Measurements from ENCODE around the gene ANO7. TPM values are rescaled to one million over a fixed set of nuclear protein-coding genes. Genes with fewer than 3 reads are reported as not detected.

ANO7 gene
- total and polyA plus RNA-seq, 5 donors from 2014 or later: 0.17 TPM; not detected in 4

GRCh38 chr2:241234066-241234790 is 45.8 kb downstream of the ANO7 start:
- Histone ChIP-seq H3K36me3 (ENCODE audit: control insufficient read depth, insufficient read depth, low read length) (peaks cover 91% of the 10 kb centered on the region), H3K4me1 (ENCODE audit: control insufficient read depth, insufficient read depth, low read length, poor library complexity, severe bottlenecking) (no peaks in the 10 kb centered on the region), H3K27ac (ENCODE audit: insufficient read depth, low read length, poor library complexity, severe bottlenecking) (no peak overlapping the region), H3K4me3 (ENCODE audit: low read depth, low read length) (no peak overlapping the region), H3K27me3 (ENCODE audit: control insufficient read depth, insufficient read depth, low read length) (no peaks in the 10 kb centered on the region), H3K9me3 (ENCODE audit: control insufficient read depth in 2 of 2, low read length in 2 of 2) (no peaks in the 10 kb centered on the region)
- peaks cover 64% of the 10 kb centered on the region for H3K36me3 Mint-ChIP-seq
- DNase-seq (no peak), ATAC-seq (ENCODE audit: low read depth in 2 of 2) (no peak)
- peaks cover 0 to 2% (median 0%) of the 10 kb centered on the region in 4 donors for H3K4me1 Mint-ChIP-seq
- no peak overlapping the region for H3K4me3 Mint-ChIP-seq
- no peak overlapping the region for H3K27ac Mint-ChIP-seq
- H3K27me3 Mint-ChIP-seq: no peaks in the 10 kb centered on the region
- H3K9me3 Mint-ChIP-seq: no peaks in the 10 kb centered on the region

GRCh38 chr2:241234962-241235740 is 46.7 kb downstream of the ANO7 start:
- ATAC-seq (ENCODE audit: low read depth in 2 of 2) (no peak), DNase-seq (no peak)
- H3K9me3 Mint-ChIP-seq: no peaks in the 10 kb centered on the region
- Histone ChIP-seq H3K4me1 (ENCODE audit: control insufficient read depth, insufficient read depth, low read length, poor library complexity, severe bottlenecking) (no peaks in the 10 kb centered on the region), H3K4me3 (ENCODE audit: low read depth, low read length) (no peak overlapping the region), H3K27me3 (ENCODE audit: control insufficient read depth, insufficient read depth, low read length) (no peaks in the 10 kb centered on the region), H3K9me3 (ENCODE audit: control insufficient read depth in 2 of 2, low read length in 2 of 2) (no peaks in the 10 kb centered on the region), H3K36me3 (ENCODE audit: control insufficient read depth, insufficient read depth, low read length) (peaks cover 94% of the 10 kb centered on the region), H3K27ac (ENCODE audit: insufficient read depth, low read length, poor library complexity, severe bottlenecking) (no peak overlapping the region)
- H3K27me3 Mint-ChIP-seq: no peaks in the 10 kb centered on the region
- peaks cover 64% of the 10 kb centered on the region for H3K36me3 Mint-ChIP-seq
- H3K4me1 Mint-ChIP-seq: peaks cover 0 to 2% (median 0%) of the 10 kb centered on the region in 4 donors
- no peak overlapping the region for H3K27ac Mint-ChIP-seq
- H3K4me3 Mint-ChIP-seq: no peak overlapping the region

GRCh38 chr2:241235859-241236593 is 47.5 kb downstream of the ANO7 start:
- DNase-seq (no peak), ATAC-seq (ENCODE audit: low read depth in 2 of 2) (no peak)
- Mint-ChIP-seq H3K27ac (no peak overlapping the region), H3K9me3 (no peaks in the 10 kb centered on the region), H3K4me3 (no peak overlapping the region), H3K36me3 (peaks cover 65% of the 10 kb centered on the region), H3K27me3 (no peaks in the 10 kb centered on the region), H3K4me1 (peaks cover 0 to 2% (median 0%) of the 10 kb centered on the region in 4 donors)
- Histone ChIP-seq H3K27me3 (ENCODE audit: control insufficient read depth, insufficient read depth, low read length) (no peaks in the 10 kb centered on the region), H3K36me3 (ENCODE audit: control insufficient read depth, insufficient read depth, low read length) (peaks cover 93% of the 10 kb centered on the region), H3K4me3 (ENCODE audit: low read depth, low read length) (no peak overlapping the region), H3K4me1 (ENCODE audit: control insufficient read depth, insufficient read depth, low read length, poor library complexity, severe bottlenecking) (no peaks in the 10 kb centered on the region), H3K27ac (ENCODE audit: insufficient read depth, low read length, poor library complexity, severe bottlenecking) (no peak overlapping the region), H3K9me3 (ENCODE audit: control insufficient read depth in 2 of 2, low read length in 2 of 2) (no peaks in the 10 kb centered on the region)

GRCh38 chr2:241237047-241237446 is 48.6 kb downstream of the ANO7 start:
- Mint-ChIP-seq H3K4me3 (no peak overlapping the region), H3K36me3 (peaks cover 63% of the 10 kb centered on the region), H3K9me3 (no peaks in the 10 kb centered on the region), H3K27ac (no peak overlapping the region), H3K4me1 (peaks cover 0 to 2% (median 0%) of the 10 kb centered on the region in 4 donors), H3K27me3 (no peaks in the 10 kb centered on the region)
- no peaks in the 10 kb centered on the region for H3K27me3 ChIP-seq (ENCODE audit: control insufficient read depth, insufficient read depth, low read length)
- H3K4me3 ChIP-seq (ENCODE audit: low read depth, low read length): no peak overlapping the region
- peaks cover 90% of the 10 kb centered on the region for H3K36me3 ChIP-seq (ENCODE audit: control insufficient read depth, insufficient read depth, low read length)
- H3K27ac ChIP-seq (ENCODE audit: insufficient read depth, low read length, poor library complexity, severe bottlenecking): no peak overlapping the region
- DNase-seq (no peak), ATAC-seq (ENCODE audit: low read depth in 2 of 2) (no peak)
- no peaks in the 10 kb centered on the region for H3K4me1 ChIP-seq (ENCODE audit: control insufficient read depth, insufficient read depth, low read length, poor library complexity, severe bottlenecking)
- no peaks in the 10 kb centered on the region for H3K9me3 ChIP-seq (ENCODE audit: control insufficient read depth in 2 of 2, low read length in 2 of 2)

GRCh38 chr2:241237949-241238371 is 49.5 kb downstream of the ANO7 start:
- H3K27me3 Mint-ChIP-seq: no peaks in the 10 kb centered on the region
- Histone ChIP-seq H3K4me1 (ENCODE audit: control insufficient read depth, insufficient read depth, low read length, poor library complexity, severe bottlenecking) (no peaks in the 10 kb centered on the region), H3K27ac (ENCODE audit: insufficient read depth, low read length, poor library complexity, severe bottlenecking) (no peak overlapping the region), H3K9me3 (ENCODE audit: control insufficient read depth in 2 of 2, low read length in 2 of 2) (no peaks in the 10 kb centered on the region), H3K36me3 (ENCODE audit: control insufficient read depth, insufficient read depth, low read length) (peaks cover 93% of the 10 kb centered on the region), H3K4me3 (ENCODE audit: low read depth, low read length) (no peak overlapping the region), H3K27me3 (ENCODE audit: control insufficient read depth, insufficient read depth, low read length) (no peaks in the 10 kb centered on the region)
- H3K4me1 Mint-ChIP-seq: peaks cover 0 to 2% (median 0%) of the 10 kb centered on the region in 4 donors
- H3K9me3 Mint-ChIP-seq: no peaks in the 10 kb centered on the region
- ATAC-seq (ENCODE audit: low read depth in 2 of 2): no peak
- DNase-seq: no peak
- H3K36me3 Mint-ChIP-seq: peaks cover 64% of the 10 kb centered on the region
- no peak overlapping the region for H3K27ac Mint-ChIP-seq
- H3K4me3 Mint-ChIP-seq: no peak overlapping the region

GRCh38 chr2:241238693-241239198 is 50.3 kb downstream of the ANO7 start:
- Mint-ChIP-seq H3K36me3 (peaks cover 66% of the 10 kb centered on the region), H3K27ac (no peak overlapping the region), H3K9me3 (no peaks in the 10 kb centered on the region), H3K4me1 (peaks cover 0 to 2% (median 0%) of the 10 kb centered on the region in 4 donors), H3K27me3 (no peaks in the 10 kb centered on the region), H3K4me3 (no peak overlapping the region)
- no peaks in the 10 kb centered on the region for H3K4me1 ChIP-seq (ENCODE audit: control insufficient read depth, insufficient read depth, low read length, poor library complexity, severe bottlenecking)
- no peak overlapping the region for H3K27ac ChIP-seq (ENCODE audit: insufficient read depth, low read length, poor library complexity, severe bottlenecking)
- ATAC-seq (ENCODE audit: low read depth in 2 of 2) (no peak), DNase-seq (no peak)
- peaks cover 93% of the 10 kb centered on the region for H3K36me3 ChIP-seq (ENCODE audit: control insufficient read depth, insufficient read depth, low read length)
- H3K9me3 ChIP-seq (ENCODE audit: control insufficient read depth in 2 of 2, low read length in 2 of 2): no peaks in the 10 kb centered on the region
- H3K27me3 ChIP-seq (ENCODE audit: control insufficient read depth, insufficient read depth, low read length): no peaks in the 10 kb centered on the region
- H3K4me3 ChIP-seq (ENCODE audit: low read depth, low read length): no peak overlapping the region

- no peaks in the 10 kb centered on the region for H3K9me3 ChIP-seq (ENCODE audit: control insufficient read depth in 2 of 2, low read length in 2 of 2)
- H3K9me3 Mint-ChIP-seq: no peaks in the 10 kb centered on the region
- no peak overlapping the region for H3K27ac ChIP-seq (ENCODE audit: insufficient read depth, low read length, poor library complexity, severe bottlenecking)
- no peak for ATAC-seq (ENCODE audit: low read depth in 2 of 2)
- no peak overlapping the region for H3K4me3 ChIP-seq (ENCODE audit: low read depth, low read length)
- H3K4me1 ChIP-seq (ENCODE audit: control insufficient read depth, insufficient read depth, low read length, poor library complexity, severe bottlenecking): no peaks in the 10 kb centered on the region
- H3K4me3 Mint-ChIP-seq: no peak overlapping the region
- no peaks in the 10 kb centered on the region for H3K27me3 ChIP-seq (ENCODE audit: control insufficient read depth, insufficient read depth, low read length)
- H3K36me3 Mint-ChIP-seq: peaks cover 69% of the 10 kb centered on the region
- peaks cover 90% of the 10 kb centered on the region for H3K36me3 ChIP-seq (ENCODE audit: control insufficient read depth, insufficient read depth, low read length)
- peak overlapping the region in 1 of 3 donors; percentile 71 for H3K27ac Mint-ChIP-seq
- H3K4me1 Mint-ChIP-seq: peaks cover 0 to 2% (median 0%) of the 10 kb centered on the region in 4 donors
- DNase-seq: no peak
- no peaks in the 10 kb centered on the region for H3K27me3 Mint-ChIP-seq
These were observed 51.2 kb downstream of the ANO7 start for GRCh38 chr2:241239552-241240202.

All from CD4-positive, CD25-positive, alpha-beta regulatory T cell (primary cell).